ENCODE data around the gene FNTB.

- TF ChIP-seq CTCF (conservative IDR thresholded peaks at IDR 0.05 in 1 of 2, IDR thresholded peaks at IDR 0.05 in 1 of 2; ENCODE audit: extremely low read depth in 1 of 2, insufficient read depth in 1 of 2, low read depth in 1 of 2, low read length in 2 of 2) (no peak), EZH2 (IDR thresholded peaks at IDR 0.05; ENCODE audit: borderline replicate concordance, low read length) (no peak)
Observed at GRCh38 chr14:65042296-65042695, 55.6 kb downstream of the FNTB start.

All from mammary epithelial cell (primary cell).